GM18873 (cell line): Measurements from ENCODE around the gene GOLIM4.
"Not testable (repeated sequence)": the region's sequence is repeated elsewhere in the genome, so short reads cannot be mapped to it uniquely, and the experiment has no call there.

Source experiments
- ATAC-seq: cut with Tn5 transposase; IDR thresholded peaks from one replicate; pipeline ENCODE4 v1.9.1; 2021; ENCODE audit warnings: mild to moderate bottlenecking, moderate library complexity, moderate number of reproducible peaks; ENCODE audit not compliant: unreplicated experiment, low FRiP score

GOLIM4 gene

GRCh38 chr3:168080499-168081170, 15.1 kb downstream of the GOLIM4 start:
- ATAC-seq = no peak

GRCh38 chr3:168080022-168080421, 15.7 kb downstream of the GOLIM4 start:
- no peak for ATAC-seq

GRCh38 chr3:168077091-168077490, 18.6 kb downstream of the GOLIM4 start:
- no peak for ATAC-seq

GRCh38 chr3:168073842-168074605, 21.7 kb downstream of the GOLIM4 start:
- ATAC-seq = no peak

- no peak for ATAC-seq
Observed at GRCh38 chr3:168072323-168072650, 23.4 kb downstream of the GOLIM4 start.

GRCh38 chr3:168071591-168072322, 24.0 kb downstream of the GOLIM4 start:
- ATAC-seq = no peak

- no peak for ATAC-seq
Observed at GRCh38 chr3:168070919-168071318, 24.8 kb downstream of the GOLIM4 start.

GRCh38 chr3:168068346-168068745, 27.4 kb downstream of the GOLIM4 start:
- ATAC-seq = no peak

- ATAC-seq = no peak
Observed at GRCh38 chr3:168066882-168067281, 28.8 kb downstream of the GOLIM4 start.

GRCh38 chr3:168065569-168065968, 30.2 kb downstream of the GOLIM4 start:
- ATAC-seq = no peak

GRCh38 chr3:168063122-168063521, 32.6 kb downstream of the GOLIM4 start:
- no peak for ATAC-seq

GRCh38 chr3:168062679-168063078, 33.0 kb downstream of the GOLIM4 start:
- no peak for ATAC-seq

- ATAC-seq = peak; percentile 90
Observed at GRCh38 chr3:168061332-168061996, 34.3 kb downstream of the GOLIM4 start.

GRCh38 chr3:168060317-168060716, 35.4 kb downstream of the GOLIM4 start:
- no peak for ATAC-seq

- ATAC-seq = no peak
Observed at GRCh38 chr3:168058481-168058880, 37.2 kb downstream of the GOLIM4 start.

GRCh38 chr3:168056398-168057230, 39.1 kb downstream of the GOLIM4 start:
- not testable (repeated sequence) for ATAC-seq

GRCh38 chr3:168054447-168054846, 41.3 kb downstream of the GOLIM4 start:
- ATAC-seq = no peak

GRCh38 chr3:168053115-168053514, 42.6 kb downstream of the GOLIM4 start:
- no peak for ATAC-seq

- no peak for ATAC-seq
Observed at GRCh38 chr3:168052515-168052914, 43.2 kb downstream of the GOLIM4 start.
